WTC11 (cell line): Measurements from ENCODE around the gene RBM47. TPM values are rescaled to one million over a fixed set of nuclear protein-coding genes. Genes with fewer than 3 reads are reported as not detected.

ENCODE experiments used
- ATAC-seq: fragments of 200-7000 bp; cut with Tn5 transposase; 2 replicates; pipeline ENCODE4 v1.10.0; 2021; ENCODE audit warnings: mild to moderate bottlenecking, moderate library complexity
- Bru-seq: library from RNA; stranded (reverse); fragments of 400-500 nt; gene quantifications from one replicate; lab custom pipeline; 2021; lab: Mats Ljungman, UMichigan
- CTCF ChIA-PET: fragments of 300-600 bp; sonication (Branson Sonifier 250); formaldehyde crosslinking; loops from one replicate; lab custom pipeline; 2021; ENCODE audit warnings: antibody characterized with exemption; lab: Charles Lee
- POLR2A ChIA-PET: fragments of 350-600 bp; sonication (Branson Sonifier 250); formaldehyde crosslinking; loops from one replicate; lab custom pipeline; 2021; ENCODE audit warnings: antibody characterized with exemption; lab: Charles Lee
- DNase-seq: peaks from one replicate; pipeline ENCODE4 v3.0.0; 2021; ENCODE audit warnings: low spot score
- H3K27ac Mint-ChIP-seq: 2 replicates; pipeline ENCODE4 v1.8.0; 2021; ENCODE audit warnings: mixed read lengths
- H3K27me3 Mint-ChIP-seq: 2 replicates; pipeline ENCODE4 v1.8.0; 2021; ENCODE audit warnings: low read depth, mild to moderate bottlenecking, moderate library complexity, mixed read lengths
- H3K36me3 Mint-ChIP-seq: 2 replicates; pipeline ENCODE4 v1.8.0; 2021; ENCODE audit warnings: mixed read lengths
- H3K4me1 Mint-ChIP-seq: 2 replicates; pipeline ENCODE4 v1.8.0; 2022; ENCODE audit warnings: mixed read lengths
- H3K4me3 Mint-ChIP-seq: 2 replicates; pipeline ENCODE4 v1.8.0; 2021; ENCODE audit warnings: mild to moderate bottlenecking, moderate library complexity, mixed read lengths
- H3K9me3 Mint-ChIP-seq: 2 replicates; pipeline ENCODE4 v1.8.0; 2021; ENCODE audit warnings: mixed read lengths
- CBFB ChIP-seq: sonication (generic); formaldehyde crosslinking; IDR thresholded peaks from 2 replicates; pipeline ENCODE4 v1.8.1; 2022; ENCODE audit warnings: mild to moderate bottlenecking, low read depth, missing genetic modification reagents
- FOXK1 ChIP-seq: sonication (generic); formaldehyde crosslinking; IDR thresholded peaks from 2 replicates; pipeline ENCODE4 v1.8.0; 2022; ENCODE audit warnings: mild to moderate bottlenecking, moderate library complexity, missing genetic modification reagents
- GABPB1 ChIP-seq: sonication (generic); formaldehyde crosslinking; IDR thresholded peaks from 2 replicates; pipeline ENCODE4 v1.8.1; 2023; ENCODE audit warnings: mild to moderate bottlenecking, missing genetic modification reagents
- IRF2 ChIP-seq: sonication (generic); formaldehyde crosslinking; IDR thresholded peaks from 2 replicates; pipeline ENCODE4 v1.8.0; 2022; ENCODE audit warnings: low read depth, missing genetic modification reagents, borderline replicate concordance
- KAT7 ChIP-seq: sonication (generic); formaldehyde crosslinking; IDR thresholded peaks from 2 replicates; pipeline ENCODE4 v1.8.1; 2023; ENCODE audit warnings: missing genetic modification reagents, mild to moderate bottlenecking, borderline replicate concordance
- NR3C1 ChIP-seq: sonication (generic); formaldehyde crosslinking; conservative IDR thresholded peaks from 2 replicates; pipeline ENCODE4 v1.8.1; 2023; ENCODE audit warnings: low read depth, mild to moderate bottlenecking, missing genetic modification reagents
- PRRX2 ChIP-seq: fragments of 250-450 bp; sonication (Bioruptor Pico); IDR thresholded peaks from 2 replicates; pipeline ENCODE4 v1.8.0; 2021; ENCODE audit warnings: mild to moderate bottlenecking
- TEAD4 ChIP-seq: sonication (generic); formaldehyde crosslinking; IDR thresholded peaks from 2 replicates; pipeline ENCODE4 v1.8.0; 2022; ENCODE audit warnings: mild to moderate bottlenecking, missing genetic modification reagents
- ZNF416 ChIP-seq: fragments of 250-450 bp; sonication (Bioruptor Pico); IDR thresholded peaks from 2 replicates; pipeline ENCODE4 v1.9.0; 2021; ENCODE audit warnings: mild to moderate bottlenecking, inconsistent platforms
- ZNF423 ChIP-seq: fragments of 250-450 bp; sonication (Bioruptor Pico); IDR thresholded peaks from 2 replicates; pipeline ENCODE4 v2.1.2; 2022; ENCODE audit warnings: mild to moderate bottlenecking, moderate library complexity
- long read RNA-seq, 3 experiments: library from RNA in 1 of 3; library from capped mRNA in 1 of 3; library from polyadenylated mRNA in 1 of 3; unstranded in 2 of 3; stranded (forward) in 1 of 3; transcript quantifications; one replicate each; pipeline ENCODE4 v2.0.0, GENCODE V29; 2021
- total RNA-seq: library from RNA; stranded (reverse); gene quantifications from 3 replicates; pipeline ENCODE4 v1.2.3, GENCODE V29; 2021
- TF ChIP-seq, protein P1 (sequence below): fragments of 250-450 bp; sonication (Bioruptor Pico); IDR thresholded peaks from 2 replicates; pipeline ENCODE4 v2.1.2; 2022; ENCODE audit warnings: mild to moderate bottlenecking, moderate library complexity
- TF ChIP-seq, protein P2 (sequence below): sonication (generic); formaldehyde crosslinking; IDR thresholded peaks from 2 replicates; pipeline ENCODE4 v1.8.0; 2022; ENCODE audit warnings: mild to moderate bottlenecking, missing genetic modification reagents
- TF ChIP-seq, protein P3 (sequence below): sonication (generic); formaldehyde crosslinking; IDR thresholded peaks from 2 replicates; pipeline ENCODE4 v1.8.1; 2022; ENCODE audit warnings: low read depth, missing genetic modification reagents, borderline replicate concordance
- TF ChIP-seq, protein P4 (sequence below): sonication (generic); formaldehyde crosslinking; IDR thresholded peaks from 2 replicates; pipeline ENCODE4 v1.8.1; 2023; ENCODE audit warnings: mild to moderate bottlenecking, missing genetic modification reagents
- TF ChIP-seq, protein P5 (sequence below): sonication (generic); formaldehyde crosslinking; IDR thresholded peaks from 2 replicates; pipeline ENCODE4 v1.8.0; 2022; ENCODE audit warnings: missing genetic modification reagents
- TF ChIP-seq, protein P6 (sequence below): sonication (generic); formaldehyde crosslinking; IDR thresholded peaks from 2 replicates; pipeline ENCODE4 v1.8.1; 2023; ENCODE audit warnings: mild to moderate bottlenecking, moderate library complexity, missing genetic modification reagents
- TF ChIP-seq, protein P7 (sequence below): sonication (generic); formaldehyde crosslinking; IDR thresholded peaks from 2 replicates; pipeline ENCODE4 v1.8.1; 2023; ENCODE audit warnings: mild to moderate bottlenecking, missing genetic modification reagents, moderate library complexity
- TF ChIP-seq, protein P8 (sequence below): sonication (generic); formaldehyde crosslinking; IDR thresholded peaks from 2 replicates; pipeline ENCODE4 v1.8.1; 2022; ENCODE audit warnings: mild to moderate bottlenecking, missing genetic modification reagents, moderate library complexity, borderline replicate concordance

Gene RBM47
- total RNA-seq (89.0 to 97.9 TPM (median 92.5 TPM) in 3 replicates), Bru-seq, nascent RNA (percentile 88 among the genes with signal in this experiment)
- long read RNA-seq, experiment 1, full-length matches to known transcripts, result 92 of 428 reads
- long read RNA-seq, experiment 1, partial matches to known transcripts, result 39 of 428 reads
- long read RNA-seq, experiment 1, other reads (novel, unspliced or antisense), result 297 of 428 reads
- long read RNA-seq, experiment 2, full-length matches to known transcripts, result 6 of 76 reads
- long read RNA-seq, experiment 2, partial matches to known transcripts, result 5 of 76 reads
- long read RNA-seq, experiment 2, other reads (novel, unspliced or antisense), result 65 of 76 reads
- long read RNA-seq, experiment 3, result 0 reads

DNA sequence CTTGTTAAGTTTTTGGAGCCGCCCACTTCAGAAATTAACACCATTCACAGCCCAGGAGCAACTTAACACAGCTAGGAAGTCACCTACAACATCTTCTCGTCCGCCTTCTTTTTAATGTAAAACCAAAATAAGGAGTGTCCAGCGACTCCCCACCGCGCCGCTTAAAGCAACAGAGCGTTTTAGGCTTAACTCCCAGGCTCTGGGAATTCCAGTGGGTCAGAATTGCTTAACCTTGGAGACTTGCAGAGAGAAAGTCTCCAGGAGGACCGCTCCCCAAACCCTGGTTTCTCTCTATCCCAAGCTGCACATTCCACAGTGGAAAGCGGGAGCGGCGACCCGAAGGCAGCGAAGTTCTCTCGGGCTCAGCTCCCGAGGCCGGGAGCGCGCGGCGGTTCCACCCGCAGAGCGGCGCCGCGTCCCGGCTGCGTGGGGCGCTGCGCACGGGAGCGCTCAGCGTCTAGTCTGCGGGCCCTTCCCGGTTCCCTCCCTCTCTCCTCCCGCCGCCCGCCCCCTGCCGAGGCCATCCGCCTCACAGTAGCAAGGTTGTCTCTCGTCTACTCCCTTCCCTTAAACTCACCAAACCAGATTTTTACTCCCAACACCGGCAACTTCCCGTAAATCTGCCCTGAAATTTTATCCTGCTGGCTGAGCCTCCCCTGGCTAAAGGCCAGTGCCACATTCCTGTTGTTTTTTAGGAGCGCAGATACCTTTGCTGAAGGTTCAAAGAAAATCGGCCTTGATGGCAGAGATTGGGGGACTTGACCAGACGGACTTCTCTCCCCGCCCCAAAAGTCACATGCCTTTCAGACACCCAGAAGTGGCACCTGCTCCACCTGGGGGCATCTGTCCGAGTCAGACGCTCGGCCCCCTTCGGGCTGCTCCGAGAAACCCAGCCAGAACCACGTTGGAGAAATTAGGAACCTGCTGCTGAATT is at the start of gene RBM47:
Gene RBM47 (minus strand): TSS at position 464 of the 934 bp plus-strand sequence. CDS start 190,971 bp downstream, outside the sequence.
- H3K36me3 Mint-ChIP-seq, result peaks cover 12% of the 10 kb centered on the region
- H3K4me1 Mint-ChIP-seq, result peaks cover 62% of the 10 kb centered on the region
- peak within 1 kb of the TSS; percentile 100 for H3K27ac Mint-ChIP-seq
- peak; percentile 83 for DNase-seq
- no peaks in the 10 kb centered on the region for H3K9me3 Mint-ChIP-seq
- ChIA-PET POLR2A (interaction anchor here (0.5 to 0.7 kb wide), 3 partner anchors 13 to 596 kb away, joined by 3 to 5 read pairs (median 3); no protein-coding TSS in a partner anchor), CTCF (interaction anchor here (0.9 to 1.3 kb wide), 2 partner anchors 44 to 89 kb away, joined by 3 read pairs; no protein-coding TSS in a partner anchor)
- H3K4me3 Mint-ChIP-seq, result peak within 1 kb of the TSS; percentile 87
- H3K27me3 Mint-ChIP-seq, result no peaks in the 10 kb centered on the region
- peak; percentile 62 for ATAC-seq
- TF ChIP-seq, protein P1, sequence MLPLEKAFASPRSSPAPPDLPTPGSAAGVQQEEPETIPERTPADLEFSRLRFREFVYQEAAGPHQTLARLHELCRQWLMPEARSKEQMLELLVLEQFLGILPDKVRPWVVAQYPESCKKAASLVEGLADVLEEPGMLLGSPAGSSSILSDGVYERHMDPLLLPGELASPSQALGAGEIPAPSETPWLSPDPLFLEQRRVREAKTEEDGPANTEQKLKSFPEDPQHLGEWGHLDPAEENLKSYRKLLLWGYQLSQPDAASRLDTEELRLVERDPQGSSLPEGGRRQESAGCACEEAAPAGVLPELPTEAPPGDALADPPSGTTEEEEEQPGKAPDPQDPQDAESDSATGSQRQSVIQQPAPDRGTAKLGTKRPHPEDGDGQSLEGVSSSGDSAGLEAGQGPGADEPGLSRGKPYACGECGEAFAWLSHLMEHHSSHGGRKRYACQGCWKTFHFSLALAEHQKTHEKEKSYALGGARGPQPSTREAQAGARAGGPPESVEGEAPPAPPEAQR (CRISPR knock-in tag), result no peak
- TF ChIP-seq ZNF423 (CRISPR knock-in tag) (no peak), CBFB (CRISPR knock-in tag) (no peak), GABPB1 (CRISPR knock-in tag) (no peak), FOXK1 (peak; percentile 51; the same call in 1 of the 2 replicates), ZNF416 (CRISPR knock-in tag) (peak; percentile 69; the same call in 1 of the 2 replicates), TEAD4 (CRISPR knock-in tag) (no peak), IRF2 (no peak), KAT7 (CRISPR knock-in tag) (0 out of 2 replicates have a peak, but pooled peaks have one; percentile 61), PRRX2 (CRISPR knock-in tag) (no peak), NR3C1 (CRISPR knock-in tag) (no peak)
- TF ChIP-seq, protein P2, sequence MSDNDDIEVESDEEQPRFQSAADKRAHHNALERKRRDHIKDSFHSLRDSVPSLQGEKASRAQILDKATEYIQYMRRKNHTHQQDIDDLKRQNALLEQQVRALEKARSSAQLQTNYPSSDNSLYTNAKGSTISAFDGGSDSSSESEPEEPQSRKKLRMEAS (CRISPR knock-in tag), result peak; percentile 4; the same call in 1 of the 2 replicates
- TF ChIP-seq, protein P3, sequence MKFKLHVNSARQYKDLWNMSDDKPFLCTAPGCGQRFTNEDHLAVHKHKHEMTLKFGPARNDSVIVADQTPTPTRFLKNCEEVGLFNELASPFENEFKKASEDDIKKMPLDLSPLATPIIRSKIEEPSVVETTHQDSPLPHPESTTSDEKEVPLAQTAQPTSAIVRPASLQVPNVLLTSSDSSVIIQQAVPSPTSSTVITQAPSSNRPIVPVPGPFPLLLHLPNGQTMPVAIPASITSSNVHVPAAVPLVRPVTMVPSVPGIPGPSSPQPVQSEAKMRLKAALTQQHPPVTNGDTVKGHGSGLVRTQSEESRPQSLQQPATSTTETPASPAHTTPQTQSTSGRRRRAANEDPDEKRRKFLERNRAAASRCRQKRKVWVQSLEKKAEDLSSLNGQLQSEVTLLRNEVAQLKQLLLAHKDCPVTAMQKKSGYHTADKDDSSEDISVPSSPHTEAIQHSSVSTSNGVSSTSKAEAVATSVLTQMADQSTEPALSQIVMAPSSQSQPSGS, result no peak
- TF ChIP-seq, protein P4, sequence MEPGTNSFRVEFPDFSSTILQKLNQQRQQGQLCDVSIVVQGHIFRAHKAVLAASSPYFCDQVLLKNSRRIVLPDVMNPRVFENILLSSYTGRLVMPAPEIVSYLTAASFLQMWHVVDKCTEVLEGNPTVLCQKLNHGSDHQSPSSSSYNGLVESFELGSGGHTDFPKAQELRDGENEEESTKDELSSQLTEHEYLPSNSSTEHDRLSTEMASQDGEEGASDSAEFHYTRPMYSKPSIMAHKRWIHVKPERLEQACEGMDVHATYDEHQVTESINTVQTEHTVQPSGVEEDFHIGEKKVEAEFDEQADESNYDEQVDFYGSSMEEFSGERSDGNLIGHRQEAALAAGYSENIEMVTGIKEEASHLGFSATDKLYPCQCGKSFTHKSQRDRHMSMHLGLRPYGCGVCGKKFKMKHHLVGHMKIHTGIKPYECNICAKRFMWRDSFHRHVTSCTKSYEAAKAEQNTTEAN (CRISPR knock-in tag), result 0 out of 2 replicates have a peak, but pooled peaks have one; percentile 29
- TF ChIP-seq, protein P5, sequence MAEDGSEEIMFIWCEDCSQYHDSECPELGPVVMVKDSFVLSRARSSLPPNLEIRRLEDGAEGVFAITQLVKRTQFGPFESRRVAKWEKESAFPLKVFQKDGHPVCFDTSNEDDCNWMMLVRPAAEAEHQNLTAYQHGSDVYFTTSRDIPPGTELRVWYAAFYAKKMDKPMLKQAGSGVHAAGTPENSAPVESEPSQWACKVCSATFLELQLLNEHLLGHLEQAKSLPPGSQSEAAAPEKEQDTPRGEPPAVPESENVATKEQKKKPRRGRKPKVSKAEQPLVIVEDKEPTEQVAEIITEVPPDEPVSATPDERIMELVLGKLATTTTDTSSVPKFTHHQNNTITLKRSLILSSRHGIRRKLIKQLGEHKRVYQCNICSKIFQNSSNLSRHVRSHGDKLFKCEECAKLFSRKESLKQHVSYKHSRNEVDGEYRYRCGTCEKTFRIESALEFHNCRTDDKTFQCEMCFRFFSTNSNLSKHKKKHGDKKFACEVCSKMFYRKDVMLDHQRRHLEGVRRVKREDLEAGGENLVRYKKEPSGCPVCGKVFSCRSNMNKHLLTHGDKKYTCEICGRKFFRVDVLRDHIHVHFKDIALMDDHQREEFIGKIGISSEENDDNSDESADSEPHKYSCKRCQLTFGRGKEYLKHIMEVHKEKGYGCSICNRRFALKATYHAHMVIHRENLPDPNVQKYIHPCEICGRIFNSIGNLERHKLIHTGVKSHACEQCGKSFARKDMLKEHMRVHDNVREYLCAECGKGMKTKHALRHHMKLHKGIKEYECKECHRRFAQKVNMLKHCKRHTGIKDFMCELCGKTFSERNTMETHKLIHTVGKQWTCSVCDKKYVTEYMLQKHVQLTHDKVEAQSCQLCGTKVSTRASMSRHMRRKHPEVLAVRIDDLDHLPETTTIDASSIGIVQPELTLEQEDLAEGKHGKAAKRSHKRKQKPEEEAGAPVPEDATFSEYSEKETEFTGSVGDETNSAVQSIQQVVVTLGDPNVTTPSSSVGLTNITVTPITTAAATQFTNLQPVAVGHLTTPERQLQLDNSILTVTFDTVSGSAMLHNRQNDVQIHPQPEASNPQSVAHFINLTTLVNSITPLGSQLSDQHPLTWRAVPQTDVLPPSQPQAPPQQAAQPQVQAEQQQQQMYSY (CRISPR knock-in tag), result peak; percentile 41; the same call in 1 of the 2 replicates
- TF ChIP-seq, protein P6, sequence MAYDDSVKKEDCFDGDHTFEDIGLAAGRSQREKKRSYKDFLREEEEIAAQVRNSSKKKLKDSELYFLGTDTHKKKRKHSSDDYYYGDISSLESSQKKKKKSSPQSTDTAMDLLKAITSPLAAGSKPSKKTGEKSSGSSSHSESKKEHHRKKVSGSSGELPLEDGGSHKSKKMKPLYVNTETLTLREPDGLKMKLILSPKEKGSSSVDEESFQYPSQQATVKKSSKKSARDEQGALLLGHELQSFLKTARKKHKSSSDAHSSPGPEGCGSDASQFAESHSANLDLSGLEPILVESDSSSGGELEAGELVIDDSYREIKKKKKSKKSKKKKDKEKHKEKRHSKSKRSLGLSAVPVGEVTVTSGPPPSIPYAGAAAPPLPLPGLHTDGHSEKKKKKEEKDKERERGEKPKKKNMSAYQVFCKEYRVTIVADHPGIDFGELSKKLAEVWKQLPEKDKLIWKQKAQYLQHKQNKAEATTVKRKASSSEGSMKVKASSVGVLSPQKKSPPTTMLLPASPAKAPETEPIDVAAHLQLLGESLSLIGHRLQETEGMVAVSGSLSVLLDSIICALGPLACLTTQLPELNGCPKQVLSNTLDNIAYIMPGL (CRISPR knock-in tag), result 0 out of 2 replicates have a peak, but pooled peaks have one; percentile 39
- TF ChIP-seq, protein P7, sequence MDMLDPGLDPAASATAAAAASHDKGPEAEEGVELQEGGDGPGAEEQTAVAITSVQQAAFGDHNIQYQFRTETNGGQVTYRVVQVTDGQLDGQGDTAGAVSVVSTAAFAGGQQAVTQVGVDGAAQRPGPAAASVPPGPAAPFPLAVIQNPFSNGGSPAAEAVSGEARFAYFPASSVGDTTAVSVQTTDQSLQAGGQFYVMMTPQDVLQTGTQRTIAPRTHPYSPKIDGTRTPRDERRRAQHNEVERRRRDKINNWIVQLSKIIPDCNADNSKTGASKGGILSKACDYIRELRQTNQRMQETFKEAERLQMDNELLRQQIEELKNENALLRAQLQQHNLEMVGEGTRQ (CRISPR knock-in tag), result peak; percentile 31; the same call in 1 of the 2 replicates
- TF ChIP-seq, protein P8, sequence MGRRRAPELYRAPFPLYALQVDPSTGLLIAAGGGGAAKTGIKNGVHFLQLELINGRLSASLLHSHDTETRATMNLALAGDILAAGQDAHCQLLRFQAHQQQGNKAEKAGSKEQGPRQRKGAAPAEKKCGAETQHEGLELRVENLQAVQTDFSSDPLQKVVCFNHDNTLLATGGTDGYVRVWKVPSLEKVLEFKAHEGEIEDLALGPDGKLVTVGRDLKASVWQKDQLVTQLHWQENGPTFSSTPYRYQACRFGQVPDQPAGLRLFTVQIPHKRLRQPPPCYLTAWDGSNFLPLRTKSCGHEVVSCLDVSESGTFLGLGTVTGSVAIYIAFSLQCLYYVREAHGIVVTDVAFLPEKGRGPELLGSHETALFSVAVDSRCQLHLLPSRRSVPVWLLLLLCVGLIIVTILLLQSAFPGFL (CRISPR knock-in tag), result no peak
